IMR-90 (cell line): Measurements from ENCODE around the gene RHO.

Experiments used
- CTCF ChIP-seq: conservative IDR thresholded peaks from 2 replicates; pipeline ENCODE4 v1.5.1; 2012; ENCODE audit warnings: mild to moderate bottlenecking, low read depth, low read length, improper control_type of control experiment
- NFE2L2 ChIP-seq: fragments of 150-350 bp; IDR thresholded peaks from 2 replicates; pipeline ENCODE4 v1.6.1; 2016; ENCODE audit warnings: low read depth, mild to moderate bottlenecking, low read length
- RAD21 ChIP-seq: IDR thresholded peaks from 2 replicates; pipeline ENCODE4 v1.6.1; 2012; ENCODE audit warnings: low read length, improper control_type of control experiment

DNA sequence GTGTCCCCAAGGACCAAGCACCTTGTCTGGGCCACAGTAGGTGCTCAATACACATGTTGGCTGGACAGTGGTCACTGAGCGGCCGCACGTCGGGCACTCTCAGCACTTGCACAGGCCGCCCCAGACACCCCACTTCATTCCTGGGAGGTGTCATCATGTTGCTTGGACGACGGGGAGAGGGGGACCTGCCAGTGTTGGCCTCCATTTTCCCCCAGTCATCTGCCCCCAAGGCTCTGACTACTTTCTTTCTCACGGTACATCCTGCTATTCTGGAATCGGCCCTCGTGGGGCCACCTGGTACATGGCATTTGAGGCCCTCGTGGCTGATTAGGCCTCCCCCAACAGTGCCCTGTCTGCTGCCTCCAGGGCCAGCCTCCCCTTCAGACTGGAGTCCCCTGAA, 1.2 kb upstream of the RHO start:
- TF ChIP-seq NFE2L2: no peak
- no peak for TF ChIP-seq RAD21
- no peak for TF ChIP-seq CTCF
